ENCODE data around the gene TPRA1.

Gene TPRA1

DNA sequence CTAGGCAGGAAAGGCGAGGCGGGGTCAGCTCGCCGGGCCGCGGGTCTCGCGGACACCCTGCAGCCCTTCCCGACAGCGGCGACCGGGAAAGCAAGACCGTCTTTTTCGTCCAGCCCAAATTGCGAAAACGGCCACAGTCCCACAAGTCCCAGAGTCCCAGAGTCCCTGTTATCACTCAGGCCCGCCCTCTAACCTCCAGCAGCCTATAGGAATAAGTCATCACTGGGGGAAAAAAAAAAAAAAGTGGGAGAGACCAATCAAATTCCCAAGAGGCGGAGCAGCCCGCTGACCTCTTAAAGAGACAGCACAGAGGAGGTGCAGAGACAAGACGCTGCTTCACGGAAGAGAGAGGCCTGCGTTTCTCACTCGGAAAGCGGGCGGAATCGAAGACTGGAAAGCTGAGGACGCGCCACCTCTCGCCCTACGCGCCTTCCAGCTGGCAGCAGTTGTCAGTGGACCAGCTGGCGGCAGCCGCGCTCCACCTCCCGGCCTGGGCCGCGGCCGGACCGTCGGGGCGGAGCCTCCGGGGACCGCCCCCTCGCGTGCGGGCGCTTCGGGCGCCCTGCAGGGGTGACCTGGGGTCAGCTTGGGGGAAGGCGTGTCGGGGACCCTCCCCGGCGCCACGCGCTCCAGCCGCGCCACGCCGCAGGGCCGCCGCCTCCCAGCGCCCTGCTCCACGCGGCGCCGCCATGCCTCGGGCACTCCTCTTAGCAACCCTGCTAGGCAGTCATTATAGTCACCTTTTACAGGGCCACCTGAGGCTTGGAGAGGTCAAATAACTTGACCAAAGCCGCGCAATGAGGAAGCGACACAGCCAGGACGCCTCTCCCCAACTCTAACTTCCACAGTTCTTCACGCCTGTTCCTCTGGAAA is at the start of gene TPRA1:
Gene TPRA1 (minus strand): TSS at position 141 of the 873 bp plus-strand sequence. CDS start 10,587 bp downstream, outside the sequence.
- DNase-seq (ENCODE audit: low read depth, low spot score), result peak; percentile 99

DNA sequence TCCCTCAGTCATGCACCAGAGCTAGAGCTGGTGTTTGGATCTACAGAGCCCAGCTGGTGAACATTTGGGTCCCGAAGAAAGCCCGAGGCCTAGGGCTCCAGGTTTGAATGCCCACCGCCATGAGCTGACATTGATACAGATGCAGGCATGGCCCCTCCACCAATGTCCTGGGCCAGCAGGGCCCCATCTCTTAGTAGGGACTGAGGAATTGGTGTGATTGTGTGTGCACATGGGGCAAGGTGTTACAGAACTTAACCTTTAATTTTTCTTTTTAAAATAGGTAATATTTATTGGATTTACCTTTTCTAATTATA is 49.5 kb upstream of the TPRA1 start:
- DNase-seq (ENCODE audit: low read depth, low spot score), result no peak

DNA sequence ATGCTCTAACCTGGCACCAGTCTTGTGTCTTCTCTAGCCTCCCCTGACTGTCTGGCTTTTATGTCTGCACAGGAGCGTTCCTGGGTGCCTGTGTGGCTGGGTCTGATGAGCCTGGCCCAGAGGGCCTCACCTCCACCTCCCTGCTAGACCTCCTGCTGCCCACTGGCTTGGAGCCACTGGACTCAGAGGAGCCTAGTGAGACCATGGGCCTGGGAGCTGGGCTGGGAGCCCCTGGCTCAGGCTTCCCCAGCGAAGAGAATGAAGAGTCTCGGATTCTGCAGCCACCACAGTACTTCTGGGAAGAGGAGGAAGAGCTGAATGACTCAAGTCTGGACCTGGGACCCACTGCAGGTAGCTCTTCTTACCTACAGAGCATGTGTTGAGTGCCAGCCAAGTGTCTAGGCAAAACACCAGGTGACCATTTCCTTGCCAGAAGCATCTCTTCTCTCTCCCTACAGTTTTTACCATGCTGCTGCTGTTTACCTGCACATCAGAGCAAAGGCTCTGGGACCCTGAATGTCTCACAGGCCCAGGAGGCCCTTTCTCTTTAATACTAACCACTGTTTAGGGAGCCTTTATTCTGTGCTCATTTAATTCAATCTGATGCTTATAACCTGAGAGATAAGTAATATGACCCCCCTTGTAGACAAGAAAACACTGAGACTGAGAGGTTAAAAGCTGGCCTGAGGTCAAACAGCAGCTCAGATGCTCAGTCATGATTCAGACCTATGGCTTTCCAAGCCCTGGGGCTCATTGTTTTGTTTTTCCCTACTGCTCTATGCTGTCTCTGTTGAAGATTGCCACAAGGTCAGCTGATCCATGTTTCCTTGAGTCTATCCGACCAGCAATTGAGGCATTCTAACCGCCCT is 48.9 kb upstream of the TPRA1 start:
- peak; percentile 80 for DNase-seq (ENCODE audit: low read depth, low spot score)

DNA sequence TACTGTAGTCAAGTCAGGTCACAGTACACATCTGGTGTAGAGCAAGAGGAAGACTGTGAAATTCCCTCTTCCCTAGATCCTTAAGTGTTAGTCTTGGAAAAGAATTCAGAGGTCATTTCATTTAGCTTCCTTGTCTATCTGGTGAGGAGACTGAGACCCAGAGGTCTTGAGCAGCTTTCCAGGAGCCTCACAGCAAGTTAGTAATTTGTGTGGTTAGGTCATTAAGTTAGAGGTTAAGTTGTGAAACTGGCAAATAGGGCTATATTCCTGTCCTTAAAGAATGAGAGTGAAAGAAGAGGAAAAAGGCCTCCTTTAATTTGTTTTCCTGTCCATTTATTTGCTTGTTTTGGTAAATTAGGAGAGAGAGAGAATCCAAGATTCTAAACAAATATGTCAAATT is 47.4 kb upstream of the TPRA1 start:
- no peak for DNase-seq (ENCODE audit: low read depth, low spot score)

DNA sequence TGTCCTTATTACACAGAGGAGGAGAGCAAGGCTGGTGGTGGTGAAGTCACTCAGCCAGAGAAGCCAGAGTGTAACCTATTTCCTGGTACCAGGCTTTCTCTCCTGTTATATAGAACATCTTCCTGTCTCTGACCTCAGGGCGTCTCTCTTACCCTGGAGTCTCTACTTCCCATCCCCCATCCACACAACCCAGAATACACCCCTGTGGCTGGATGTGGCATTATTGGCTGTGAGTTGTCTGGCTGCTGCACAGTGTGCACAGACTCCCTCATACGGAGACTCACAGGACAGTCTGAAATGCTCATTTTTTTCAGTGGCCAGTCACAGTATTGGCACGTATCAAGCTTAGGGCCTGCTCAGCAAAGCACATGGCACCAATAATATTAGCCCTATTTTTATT is 47.0 kb upstream of the TPRA1 start:
- peak; percentile 18 for DNase-seq (ENCODE audit: low read depth, low spot score)

DNA sequence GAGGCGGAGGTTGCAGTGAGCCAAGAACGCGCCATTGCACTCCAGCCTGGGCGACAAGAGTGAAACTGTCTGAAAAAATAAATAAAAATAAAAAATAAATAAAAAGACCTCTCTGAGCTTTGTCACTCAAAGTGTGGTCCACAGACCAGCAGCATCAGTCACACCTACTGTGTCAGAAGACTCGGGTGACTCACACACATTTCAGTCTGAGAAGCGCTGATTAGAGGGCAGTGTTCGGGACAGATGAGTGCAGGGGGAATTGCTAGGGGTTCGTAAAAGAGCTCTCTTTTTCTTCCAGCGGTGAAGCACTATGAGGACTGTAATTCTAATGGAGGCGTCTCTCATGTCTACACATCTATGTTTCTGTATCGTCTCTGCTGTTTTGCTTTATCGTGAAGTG is 44.1 kb upstream of the TPRA1 start:
- DNase-seq (ENCODE audit: low read depth, low spot score), result no peak

DNA sequence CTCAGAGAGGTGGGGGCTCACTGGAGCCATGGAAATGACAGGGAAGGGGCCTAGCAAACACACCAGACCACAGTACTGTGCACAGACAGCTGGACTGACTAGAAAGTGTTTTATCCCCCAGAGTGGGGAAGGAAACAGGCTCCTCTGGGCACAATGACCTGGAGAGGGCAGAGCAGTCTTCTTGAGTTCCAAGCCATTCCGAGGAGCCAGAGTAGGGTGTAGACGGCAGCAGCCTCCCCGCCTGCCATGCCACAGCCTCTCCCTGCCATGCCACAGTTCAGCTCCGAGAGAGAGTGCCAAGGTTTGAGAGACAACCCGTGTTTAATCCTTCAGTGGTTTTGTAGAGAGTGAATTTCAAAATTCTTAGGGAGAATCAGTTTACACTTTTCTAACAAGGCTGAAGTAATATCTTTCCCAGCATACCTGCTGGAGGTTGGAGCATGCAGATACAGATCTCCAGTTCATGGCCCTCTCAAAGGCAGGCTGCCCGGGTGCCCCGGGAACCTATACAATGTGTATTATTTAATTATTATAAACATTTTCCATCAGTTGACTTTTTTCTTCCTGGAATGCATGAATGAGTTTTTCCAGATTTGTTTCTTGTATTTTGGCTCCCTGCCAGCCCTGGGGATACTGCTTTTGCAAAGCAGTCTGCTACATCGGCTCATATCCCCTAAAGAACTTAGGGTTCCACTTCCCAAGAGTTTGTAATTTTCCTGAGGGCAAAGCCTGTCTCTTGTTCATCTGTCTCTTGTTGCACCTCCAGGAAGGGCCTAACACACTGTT is 41.7 kb upstream of the TPRA1 start:
- no peak for DNase-seq (ENCODE audit: low read depth, low spot score)

DNA sequence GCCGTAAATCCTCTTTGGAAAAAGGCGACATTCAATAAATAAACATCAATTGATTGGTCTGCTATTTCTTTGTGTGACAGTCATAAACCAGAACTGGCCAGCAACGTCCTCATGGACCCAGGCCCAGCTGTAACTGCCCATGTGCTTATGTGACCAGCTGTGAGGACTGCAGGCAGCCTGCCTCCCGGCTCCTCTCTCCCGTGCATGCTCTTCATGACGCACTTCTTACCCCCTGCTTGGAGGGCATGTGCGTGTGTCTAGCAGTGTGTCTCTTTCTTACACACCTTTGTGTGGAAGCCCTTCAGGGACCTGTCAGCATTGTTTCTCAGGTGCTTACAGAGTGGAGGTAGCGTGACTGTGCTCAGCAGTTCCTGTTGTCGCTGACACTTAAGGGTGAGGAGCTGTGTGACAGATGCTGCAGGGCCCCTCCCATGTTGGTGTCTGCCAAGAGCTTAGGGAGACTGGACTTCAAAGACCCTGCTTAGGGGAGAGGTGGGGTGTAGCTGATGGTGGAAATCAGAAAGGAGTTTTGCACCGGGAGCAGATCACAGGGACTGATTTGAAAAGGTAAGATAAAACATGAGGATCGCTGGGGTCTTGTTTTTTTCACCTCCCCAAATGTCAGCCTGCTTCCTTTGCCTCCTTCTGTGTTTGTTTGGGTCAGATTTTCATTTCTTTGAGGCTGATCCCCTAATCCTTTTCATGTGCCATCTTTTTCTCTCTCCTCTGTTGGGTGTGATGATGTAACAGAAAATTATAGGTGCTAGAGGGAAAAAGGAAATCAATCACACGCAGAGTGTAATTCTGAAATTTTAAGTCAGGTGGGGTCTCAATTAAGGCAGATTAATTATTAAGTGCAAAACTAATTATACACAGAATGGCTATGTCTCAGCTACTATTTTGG is 40.5 kb upstream of the TPRA1 start:
- DNase-seq (ENCODE audit: low read depth, low spot score), result no peak

DNA sequence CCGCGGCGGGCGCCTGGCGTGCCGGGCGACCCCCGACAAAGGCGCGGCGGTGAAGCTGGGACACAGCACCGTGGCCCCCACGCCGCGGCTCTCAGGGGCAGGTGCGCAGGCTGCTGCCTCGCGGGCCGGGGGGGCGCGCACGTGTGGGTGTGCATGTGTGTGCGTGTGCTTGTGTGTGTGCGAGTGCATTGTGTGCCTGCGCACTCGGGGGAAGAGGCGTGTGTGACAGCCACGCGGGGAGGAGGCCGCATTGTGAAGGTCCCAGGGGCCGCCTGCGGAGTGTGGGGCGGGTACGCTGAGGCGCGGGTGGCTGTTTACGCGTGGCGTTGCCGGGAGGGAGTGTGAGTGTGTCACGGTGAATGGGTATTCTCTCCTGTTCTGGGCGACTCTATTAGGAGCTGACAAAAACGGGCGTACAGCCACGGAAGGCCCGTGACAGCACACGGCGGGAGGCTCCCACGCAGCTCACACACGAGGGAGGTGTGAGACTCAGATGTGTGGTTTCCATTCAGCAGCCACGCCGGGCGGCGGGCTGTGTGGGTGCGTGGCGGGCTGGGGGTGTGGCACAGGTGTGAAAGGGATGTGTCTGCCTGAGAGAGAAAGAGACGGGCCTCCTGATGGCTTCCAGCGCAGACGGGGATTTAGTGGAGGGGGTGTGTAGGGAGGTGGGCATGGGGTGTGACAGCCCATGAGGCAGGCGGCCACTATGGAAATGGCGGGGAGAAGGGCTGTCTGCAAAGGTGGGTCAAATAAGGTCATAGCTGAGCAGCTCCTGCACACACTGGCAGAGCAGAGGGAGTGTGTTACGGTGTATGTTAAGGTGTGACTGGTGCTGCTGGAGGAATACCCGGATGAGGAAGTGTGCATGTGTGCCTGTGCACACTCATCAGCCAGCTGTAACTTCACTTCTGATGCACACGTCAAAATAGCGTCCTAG is 39.2 kb upstream of the TPRA1 start:
- DNase-seq (ENCODE audit: low read depth, low spot score), result no peak

DNA sequence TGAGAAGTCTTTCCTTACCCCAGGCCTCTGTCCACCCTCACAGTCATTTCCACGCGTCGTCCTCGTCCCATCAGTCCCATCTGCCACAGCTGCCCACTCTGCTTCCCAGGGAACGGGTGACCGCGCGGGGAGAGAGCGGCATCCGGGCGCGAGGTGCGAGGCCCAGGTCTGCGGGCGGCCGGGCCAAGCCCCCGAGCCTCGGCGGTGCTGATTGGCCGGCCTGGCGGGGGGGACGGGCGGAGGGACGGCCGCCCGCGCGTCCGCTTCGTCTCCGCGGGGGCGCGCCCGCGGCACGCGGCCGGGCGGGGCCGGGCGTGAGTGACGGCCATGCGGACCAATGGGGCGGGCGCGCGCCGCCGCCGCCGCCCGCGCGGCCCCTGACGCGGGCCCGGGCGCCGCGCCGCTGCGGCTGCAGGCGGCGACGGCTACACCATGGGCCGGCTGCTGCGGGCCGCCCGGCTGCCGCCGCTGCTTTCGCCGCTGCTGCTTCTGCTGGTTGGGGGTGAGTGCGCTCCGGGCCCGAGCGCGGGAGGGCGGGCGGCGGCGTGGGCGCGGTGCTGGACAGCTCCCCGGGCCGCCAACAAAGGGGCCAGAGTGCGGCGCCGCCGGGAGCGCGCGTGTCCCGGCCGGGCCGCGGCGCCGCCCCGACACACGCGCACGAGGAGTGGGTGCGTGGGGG is 38.4 kb upstream of the TPRA1 start, which contains the start of gene PODXL2:
Gene PODXL2 (plus strand): TSS at position 398 of the 679 bp plus-strand sequence. CDS start 35 bp downstream, at position 433.
- DNase-seq (ENCODE audit: low read depth, low spot score), result peak; percentile 62

DNA sequence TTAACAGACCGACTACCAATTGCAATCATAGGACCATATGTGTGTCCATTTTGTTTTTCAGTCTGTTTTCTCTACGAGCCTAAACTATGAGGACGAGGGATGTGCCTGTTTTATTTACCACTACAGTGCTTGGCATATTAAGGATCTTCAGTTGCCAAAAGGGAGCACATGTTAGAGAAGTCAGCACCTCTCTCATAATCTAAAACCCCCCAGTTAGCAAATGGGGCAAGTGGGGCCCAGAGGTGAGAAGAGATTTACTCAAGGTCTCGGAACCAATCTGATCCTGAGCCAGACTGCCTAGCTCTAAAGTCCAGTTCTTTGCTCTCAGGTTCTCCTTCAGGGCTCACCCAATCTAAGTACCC is 37.9 kb upstream of the TPRA1 start:
- no peak for DNase-seq (ENCODE audit: low read depth, low spot score)

DNA sequence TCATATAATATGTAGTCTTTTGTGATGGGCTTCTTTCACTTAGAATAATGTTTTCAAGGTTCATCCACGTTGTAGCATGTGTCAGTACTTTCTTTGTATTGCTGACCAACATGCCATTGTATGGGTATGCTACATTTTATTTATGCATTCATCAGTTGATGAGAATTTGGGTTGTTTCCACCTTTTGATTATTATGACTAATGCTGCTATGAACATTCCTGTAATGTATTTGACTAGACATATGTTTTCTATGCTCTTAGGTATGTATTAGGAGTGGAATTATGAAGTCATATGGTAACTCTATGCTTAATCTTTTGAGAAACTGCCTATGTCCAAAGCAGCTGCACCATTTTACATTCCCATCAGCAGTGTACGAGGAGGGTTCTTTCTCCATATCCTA is 35.3 kb upstream of the TPRA1 start:
- DNase-seq (ENCODE audit: low read depth, low spot score), result no peak

DNA sequence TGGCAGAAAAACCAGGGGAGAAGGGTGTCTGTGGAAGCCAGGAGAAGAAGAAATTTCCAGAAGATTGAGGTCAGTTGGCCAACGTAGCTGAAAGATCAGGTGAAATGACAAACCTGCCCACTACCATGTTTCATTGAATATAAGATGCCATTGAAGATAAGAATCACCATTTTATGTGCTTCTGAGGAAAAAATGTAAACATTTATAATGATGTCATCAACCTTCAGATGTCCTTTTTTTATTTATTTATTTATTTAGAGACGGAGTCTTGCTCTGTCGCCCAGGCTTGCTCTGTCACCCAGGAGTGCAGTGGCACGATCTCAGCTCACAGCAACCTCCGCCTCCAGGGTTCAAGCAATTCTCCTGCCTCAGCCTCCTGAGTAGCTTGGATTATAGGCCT is 33.5 kb upstream of the TPRA1 start:
- no peak for DNase-seq (ENCODE audit: low read depth, low spot score)

DNA sequence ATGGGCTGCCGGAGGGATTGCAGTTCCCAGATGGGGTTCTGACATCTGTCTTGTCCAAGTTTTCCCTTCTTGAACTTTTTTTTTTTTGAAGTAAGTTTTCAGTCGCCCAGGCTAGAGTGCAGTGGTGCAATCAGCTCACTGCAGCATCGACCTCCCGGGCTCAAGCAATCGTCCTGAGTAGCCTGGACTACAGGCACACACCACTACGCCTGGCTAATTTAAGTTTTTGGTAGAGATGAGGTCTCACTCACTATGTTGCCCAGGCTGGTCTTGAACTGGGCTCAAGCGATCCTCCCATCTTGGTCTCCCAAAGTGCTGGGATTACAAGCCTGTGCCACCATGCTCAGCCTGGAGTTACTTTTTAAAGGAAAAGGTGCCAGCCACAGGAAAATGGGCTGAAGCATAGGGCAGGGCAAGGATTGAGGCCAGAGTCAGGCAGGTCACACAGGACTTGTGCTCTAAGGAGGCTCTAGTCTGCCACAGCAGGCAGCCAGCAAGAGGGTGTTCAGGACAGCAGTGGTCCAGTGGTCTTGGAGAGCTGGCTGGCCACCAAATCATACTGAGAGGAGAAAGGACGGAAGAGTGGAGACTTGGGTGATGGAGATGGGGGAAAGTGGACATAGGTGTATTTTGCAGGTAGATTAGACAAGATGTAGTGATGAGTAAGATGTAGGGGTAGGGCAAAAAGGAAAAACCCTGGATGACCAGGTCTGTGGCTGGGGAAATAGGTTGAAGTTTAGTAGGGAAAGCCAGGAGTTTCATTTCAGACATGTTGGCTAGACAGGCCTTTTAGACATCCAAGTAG is 32.4 kb upstream of the TPRA1 start:
- no peak for DNase-seq (ENCODE audit: low read depth, low spot score)

DNA sequence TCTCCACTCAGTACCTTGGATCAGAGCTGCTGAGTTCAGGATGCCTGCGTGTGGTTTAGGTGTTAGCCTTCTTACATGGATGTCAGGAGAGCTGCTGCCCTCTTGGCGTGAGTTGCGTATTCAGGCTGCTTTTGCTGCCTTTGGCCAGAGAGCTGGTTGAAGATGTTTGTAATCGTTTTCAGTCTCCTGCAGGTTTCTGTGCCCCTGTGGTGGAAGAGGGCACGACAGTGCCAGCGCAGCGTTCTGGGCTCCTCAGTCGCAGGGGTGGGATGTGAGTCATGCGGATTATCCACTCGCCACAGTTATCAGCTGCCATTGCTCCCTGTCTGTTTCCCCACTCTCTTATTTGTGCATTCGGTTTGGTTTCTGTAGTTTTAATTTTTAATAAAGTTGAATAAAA is 31.5 kb upstream of the TPRA1 start:
- DNase-seq (ENCODE audit: low read depth, low spot score), result no peak

DNA sequence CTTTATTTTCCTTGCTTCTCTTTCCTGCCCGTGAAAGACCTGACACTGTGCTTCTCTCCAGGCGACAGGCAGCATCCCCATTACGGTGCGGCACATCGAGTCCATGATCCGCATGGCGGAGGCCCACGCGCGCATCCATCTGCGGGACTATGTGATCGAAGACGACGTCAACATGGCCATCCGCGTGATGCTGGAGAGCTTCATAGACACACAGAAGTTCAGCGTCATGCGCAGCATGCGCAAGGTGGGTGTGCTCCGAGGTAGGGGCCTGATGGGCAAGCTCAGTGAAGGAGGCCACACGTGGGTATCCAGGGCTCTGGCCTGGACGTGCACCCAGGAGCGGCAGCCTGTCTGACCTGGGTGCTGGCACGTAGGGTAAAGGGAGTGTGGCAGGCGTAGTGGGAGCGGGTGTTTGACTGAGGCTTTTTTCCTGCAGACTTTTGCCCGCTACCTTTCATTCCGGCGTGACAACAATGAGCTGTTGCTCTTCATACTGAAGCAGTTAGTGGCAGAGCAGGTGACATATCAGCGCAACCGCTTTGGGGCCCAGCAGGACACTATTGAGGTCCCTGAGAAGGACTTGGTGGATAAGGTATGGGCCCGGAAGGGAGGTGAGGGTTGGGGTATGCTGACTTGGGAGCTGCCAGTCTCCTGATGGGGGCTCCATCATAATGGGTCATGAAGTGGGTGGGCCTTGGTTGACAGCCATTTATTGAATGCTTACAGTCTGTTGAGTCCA is 30.3 kb upstream of the TPRA1 start:
- DNase-seq (ENCODE audit: low read depth, low spot score), result no peak

DNA sequence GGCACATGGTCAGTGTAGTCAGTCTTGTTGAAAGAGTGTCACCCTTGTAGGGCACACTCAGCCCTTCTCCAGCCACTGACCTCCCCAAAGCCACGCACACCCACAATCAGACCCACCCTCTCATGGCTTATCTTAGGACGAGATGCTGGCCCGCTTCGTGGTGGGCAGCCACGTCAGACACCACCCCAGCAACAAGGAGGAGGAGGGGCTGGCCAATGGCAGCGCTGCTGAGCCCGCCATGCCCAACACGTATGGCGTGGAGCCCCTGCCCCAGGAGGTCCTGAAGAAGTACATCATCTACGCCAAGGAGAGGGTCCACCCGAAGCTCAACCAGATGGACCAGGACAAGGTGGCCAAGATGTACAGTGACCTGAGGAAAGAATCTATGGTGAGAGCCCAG is 28.4 kb upstream of the TPRA1 start:
- DNase-seq (ENCODE audit: low read depth, low spot score), result no peak
